Adipocyte (in vitro differentiated cells): ENCODE measurements around the gene LPAR1.

ENCODE experiments used
- DNase-seq: peaks from one replicate; pipeline ENCODE4 v3.0.0-alpha.2; 2015; ENCODE audit warnings: low read depth
- H3K27me3 ChIP-seq: replicated peaks from 2 replicates; pipeline ENCODE4 v1.7.0; 2013; ENCODE audit warnings: mild to moderate bottlenecking, low read length, moderate library complexity; ENCODE audit not compliant: control insufficient read depth, insufficient read depth
- H3K36me3 ChIP-seq: 2 replicates; pipeline ENCODE4 v1.7.0; 2013; ENCODE audit warnings: low read length, mild to moderate bottlenecking, moderate library complexity; ENCODE audit not compliant: control insufficient read depth, insufficient read depth, severe bottlenecking
- H3K4me1 ChIP-seq: 2 replicates; pipeline ENCODE4 v1.7.0; 2013; ENCODE audit warnings: mild to moderate bottlenecking, low read length, moderate library complexity; ENCODE audit not compliant: control insufficient read depth, insufficient read depth
- H3K4me3 ChIP-seq: 2 replicates; pipeline ENCODE4 v1.7.0; 2013; ENCODE audit warnings: mild to moderate bottlenecking, low read length, moderate library complexity
- H3K9ac ChIP-seq: 2 replicates; pipeline ENCODE4 v1.7.0; 2013; ENCODE audit warnings: mild to moderate bottlenecking, low read length, moderate library complexity
- H3K9me3 ChIP-seq: 2 replicates; pipeline ENCODE4 v1.7.0; 2013; ENCODE audit warnings: mild to moderate bottlenecking, low read length, moderate library complexity; ENCODE audit not compliant: control insufficient read depth

LPAR1 gene

DNA sequence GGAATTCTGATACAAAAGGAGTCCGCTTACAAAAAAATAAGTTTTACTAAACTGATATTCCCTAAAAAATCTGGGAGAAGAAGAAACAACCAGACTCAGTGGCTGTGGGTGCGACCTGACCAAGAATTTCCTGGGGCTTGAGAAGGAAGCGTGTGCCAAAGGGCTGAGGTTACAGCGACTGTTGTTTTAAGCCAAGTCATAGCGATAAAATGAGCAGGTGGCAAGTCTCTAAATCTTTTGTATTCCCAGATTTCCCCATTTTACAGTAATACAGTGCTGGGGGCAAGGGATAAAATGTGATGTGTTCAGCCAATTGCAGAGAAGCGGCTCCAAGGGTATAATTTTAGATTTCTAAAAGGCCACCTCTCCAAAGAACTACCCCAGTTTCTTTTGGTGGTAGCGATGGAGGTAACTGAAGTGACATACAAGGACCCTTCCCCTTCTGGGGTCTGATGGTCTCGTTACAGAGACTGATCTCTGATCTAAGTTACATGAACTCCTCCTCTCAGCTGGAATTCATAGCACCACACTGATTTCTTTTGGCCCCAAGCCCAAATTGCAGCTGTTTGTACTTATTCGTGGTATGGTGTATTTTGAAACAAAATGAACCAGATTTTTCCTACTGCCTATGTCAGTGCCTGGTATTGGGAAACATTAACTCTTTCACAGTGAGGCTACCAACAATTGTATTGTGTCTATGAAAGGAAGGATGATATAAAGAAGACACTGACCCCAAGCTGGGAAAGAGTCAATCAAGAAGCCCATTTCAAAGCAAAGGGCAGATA, 41.6 kb downstream of the LPAR1 start:
- H3K4me1 ChIP-seq = peaks cover 91% of the 10 kb centered on the region
- H3K9ac ChIP-seq = peak overlapping the region; percentile 45
- DNase-seq = peak; percentile 93
- no peaks in the 10 kb centered on the region for H3K9me3 ChIP-seq
- H3K36me3 ChIP-seq = no peaks in the 10 kb centered on the region
- H3K4me3 ChIP-seq = peak overlapping the region; percentile 57
- H3K27me3 ChIP-seq = no peaks in the 10 kb centered on the region

DNA sequence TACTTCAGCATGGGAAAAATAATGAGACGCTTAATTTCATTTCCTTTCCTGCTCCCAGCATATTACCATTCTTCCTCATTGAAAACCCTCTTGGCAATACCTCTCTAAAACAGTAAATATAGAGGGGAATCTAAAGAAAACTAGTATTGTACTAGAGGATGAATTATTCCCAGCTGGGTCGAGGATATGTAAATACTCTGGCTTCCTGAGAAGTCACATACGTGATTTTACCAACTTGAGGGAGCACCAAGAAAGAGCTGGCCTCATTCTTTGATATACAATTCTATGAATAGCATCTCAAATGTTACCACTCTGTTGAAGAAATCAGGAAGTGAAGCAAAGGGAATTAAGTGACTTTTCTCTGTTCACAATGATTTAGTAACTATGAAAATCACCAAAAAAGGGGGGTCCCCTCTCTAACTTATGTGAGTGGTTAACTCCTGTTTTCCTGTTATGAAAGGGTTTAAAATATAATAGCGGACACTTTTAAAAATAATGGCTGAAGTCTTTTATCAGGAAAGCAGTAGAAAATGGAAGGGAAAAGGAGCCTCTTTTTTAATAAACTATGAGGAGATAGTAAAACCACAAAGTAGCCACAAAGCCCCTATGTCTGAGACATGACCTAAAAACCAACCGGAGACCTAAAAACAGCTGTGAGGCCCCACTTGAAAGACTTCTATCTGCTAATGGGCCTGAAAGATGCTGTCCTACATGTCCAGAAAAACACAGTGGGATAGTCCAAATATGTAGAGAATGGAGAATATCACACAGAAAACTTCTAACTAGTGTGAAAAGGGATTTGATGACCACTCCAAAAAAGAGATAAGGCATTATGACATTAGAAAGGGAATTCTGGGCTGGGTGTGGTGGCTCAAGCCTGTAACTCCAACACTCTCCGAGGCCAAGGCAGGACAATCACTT, 42.6 kb downstream of the LPAR1 start:
- DNase-seq = peak; percentile 67
- Histone ChIP-seq H3K9me3 (no peaks in the 10 kb centered on the region), H3K4me3 (no peak overlapping the region), H3K27me3 (no peaks in the 10 kb centered on the region), H3K36me3 (peaks cover 3% of the 10 kb centered on the region), H3K4me1 (peaks cover 83% of the 10 kb centered on the region), H3K9ac (peak overlapping the region; percentile 30)

DNA sequence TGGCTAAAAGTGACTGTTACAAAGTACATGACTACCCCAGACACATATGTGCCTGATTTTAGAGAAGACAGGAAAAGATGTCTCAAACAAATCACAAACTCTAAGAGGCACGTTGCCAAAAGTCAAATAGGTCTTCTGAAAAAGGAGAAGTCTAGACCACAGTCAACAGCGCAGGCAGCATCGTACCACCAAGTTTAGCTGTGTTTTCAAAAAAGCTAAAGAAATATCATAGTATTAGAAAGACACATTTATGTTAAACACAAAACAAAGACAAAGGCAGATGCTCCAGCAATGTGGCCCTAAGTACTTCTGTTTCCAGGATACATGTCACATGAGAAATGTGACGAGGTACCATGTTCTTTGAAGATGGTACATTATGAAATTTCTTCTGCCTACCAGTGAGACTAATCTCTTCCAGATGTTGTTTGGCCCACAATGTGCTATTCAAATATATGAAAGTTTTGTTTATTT, 43.5 kb downstream of the LPAR1 start:
- Histone ChIP-seq H3K4me3 (no peak overlapping the region), H3K9me3 (no peaks in the 10 kb centered on the region), H3K9ac (peak overlapping the region; percentile 46), H3K36me3 (peaks cover 3% of the 10 kb centered on the region), H3K27me3 (no peaks in the 10 kb centered on the region), H3K4me1 (peaks cover 74% of the 10 kb centered on the region)
- peak; percentile 89 for DNase-seq

DNA sequence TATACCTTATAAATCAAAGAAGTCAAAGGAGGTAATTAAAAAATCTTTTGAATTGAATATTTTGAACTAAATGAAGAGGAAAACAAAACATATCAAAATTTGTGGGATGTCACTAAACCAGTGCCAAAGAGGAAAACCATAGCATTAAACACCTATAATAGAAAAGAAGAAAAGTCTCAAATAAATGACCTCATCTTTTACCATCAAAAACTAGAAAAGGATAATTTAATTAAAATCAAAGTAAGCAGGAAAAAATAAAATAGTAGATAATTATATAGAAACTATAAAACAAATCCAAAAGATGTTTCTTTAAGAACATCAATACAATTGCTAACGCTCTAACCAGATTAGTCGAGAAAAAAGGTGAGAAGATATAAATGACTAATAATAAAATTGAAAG, 47.8 kb downstream of the LPAR1 start:
- H3K36me3 ChIP-seq = peaks cover 3% of the 10 kb centered on the region
- H3K9ac ChIP-seq = no peak overlapping the region
- no peak for DNase-seq

DNA sequence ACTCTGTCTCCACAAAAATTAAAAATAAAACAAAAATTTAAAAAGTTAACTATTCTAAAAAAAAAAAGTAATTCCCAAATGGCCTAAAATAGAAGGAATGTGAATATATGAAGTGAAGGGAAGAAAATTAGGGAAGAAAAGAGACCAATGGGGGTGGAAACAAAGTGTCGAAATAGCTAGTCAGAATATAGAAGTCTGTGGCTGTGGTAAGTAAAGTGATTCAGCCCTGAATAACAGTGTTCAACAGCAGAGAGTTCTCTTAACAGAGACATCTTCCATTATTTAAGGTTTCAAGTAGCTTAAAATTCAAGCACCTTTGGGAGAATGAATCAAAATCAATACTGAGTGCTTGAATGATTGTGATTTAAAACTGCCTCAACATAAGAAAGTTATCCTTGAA, 51.7 kb downstream of the LPAR1 start:
- H3K27me3 ChIP-seq = no peaks in the 10 kb centered on the region
- peaks cover 5% of the 10 kb centered on the region for H3K9me3 ChIP-seq
- H3K36me3 ChIP-seq = peaks cover 3% of the 10 kb centered on the region
- peaks cover 13% of the 10 kb centered on the region for H3K4me1 ChIP-seq
- no peak for DNase-seq
- H3K9ac ChIP-seq = no peak overlapping the region
- no peak overlapping the region for H3K4me3 ChIP-seq

More for the DNA sequence above, 47.8 kb downstream of the LPAR1 start:
- no peak overlapping the region for H3K4me3 ChIP-seq
- peaks cover 35% of the 10 kb centered on the region for H3K4me1 ChIP-seq
- no peaks in the 10 kb centered on the region for H3K27me3 ChIP-seq
- peaks cover 5% of the 10 kb centered on the region for H3K9me3 ChIP-seq

DNA sequence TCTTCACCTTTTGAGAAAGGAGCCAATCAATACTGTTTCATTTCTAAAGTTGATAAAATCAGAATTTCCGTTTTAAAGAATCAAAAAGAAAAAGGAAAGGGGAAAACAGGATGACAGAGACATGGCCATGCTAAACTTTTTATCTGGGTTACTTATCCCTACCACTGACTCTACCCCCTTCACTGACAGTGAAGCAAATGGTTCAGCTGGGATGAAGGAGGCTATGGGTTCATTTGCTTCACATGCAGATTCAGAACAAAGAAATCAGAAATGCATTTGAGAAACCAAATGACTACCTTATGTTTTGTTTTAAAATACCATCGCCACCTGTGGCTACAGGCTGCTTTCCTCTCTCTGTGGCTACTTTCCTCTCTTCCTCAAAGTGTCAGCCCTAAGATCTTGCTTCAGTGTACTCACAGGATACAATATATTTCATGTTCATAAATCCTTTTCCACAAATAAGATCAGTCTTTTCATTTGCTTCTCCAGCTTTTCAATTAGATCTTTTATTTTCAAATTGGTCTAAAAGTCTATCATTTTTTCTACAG, 53.3 kb downstream of the LPAR1 start:
- no peak overlapping the region for H3K4me3 ChIP-seq
- no peak for DNase-seq
- peaks cover 13% of the 10 kb centered on the region for H3K4me1 ChIP-seq
- H3K9ac ChIP-seq = no peak overlapping the region
- peaks cover 5% of the 10 kb centered on the region for H3K9me3 ChIP-seq
- H3K27me3 ChIP-seq = no peaks in the 10 kb centered on the region
- H3K36me3 ChIP-seq = no peaks in the 10 kb centered on the region

DNA sequence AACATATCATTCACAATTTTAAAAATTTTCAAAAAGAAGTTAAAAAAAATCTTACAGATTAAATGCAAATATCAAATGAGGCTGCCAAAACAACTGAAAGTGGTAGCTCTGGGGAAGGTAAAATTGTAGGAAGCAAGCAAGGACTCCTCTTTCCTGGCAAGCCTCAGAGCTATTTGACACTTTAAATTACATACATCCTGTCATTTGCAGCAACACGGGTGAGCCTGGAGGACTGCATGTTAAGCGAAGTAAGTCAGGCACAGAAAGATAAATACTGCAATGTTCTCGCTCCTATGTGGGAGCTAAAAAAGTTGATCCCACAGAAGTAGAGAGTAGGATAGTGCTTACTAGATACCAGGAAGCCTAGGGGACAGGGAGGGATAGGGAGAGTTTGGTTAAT, 58.0 kb downstream of the LPAR1 start:
- Histone ChIP-seq H3K4me1 (peaks cover 47% of the 10 kb centered on the region), H3K36me3 (no peaks in the 10 kb centered on the region), H3K27me3 (no peaks in the 10 kb centered on the region), H3K4me3 (no peak overlapping the region), H3K9me3 (no peaks in the 10 kb centered on the region), H3K9ac (no peak overlapping the region)
- DNase-seq = no peak

DNA sequence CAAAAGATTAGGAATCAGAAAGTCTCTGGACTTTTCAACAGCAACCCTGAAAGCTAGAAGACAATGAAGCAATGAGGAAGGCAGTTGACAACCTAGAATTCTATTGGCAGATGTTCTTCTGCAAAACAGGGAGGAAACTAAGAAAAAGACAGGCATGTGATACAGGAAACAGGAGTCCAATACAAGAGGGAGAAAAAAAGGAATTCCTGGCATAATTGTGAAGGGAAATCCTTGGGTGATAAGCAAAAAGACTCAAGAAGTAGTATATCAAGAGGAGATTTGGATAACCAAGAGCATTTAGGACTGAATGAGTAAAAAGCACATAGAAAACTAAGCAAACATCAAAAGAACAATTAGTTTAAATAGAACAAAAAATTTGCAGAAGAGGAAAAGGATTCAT, 58.6 kb downstream of the LPAR1 start:
- H3K9ac ChIP-seq = no peak overlapping the region
- H3K9me3 ChIP-seq = no peaks in the 10 kb centered on the region
- H3K4me1 ChIP-seq = peaks cover 48% of the 10 kb centered on the region
- no peaks in the 10 kb centered on the region for H3K36me3 ChIP-seq
- no peaks in the 10 kb centered on the region for H3K27me3 ChIP-seq
- H3K4me3 ChIP-seq = no peak overlapping the region
- DNase-seq = no peak

DNA sequence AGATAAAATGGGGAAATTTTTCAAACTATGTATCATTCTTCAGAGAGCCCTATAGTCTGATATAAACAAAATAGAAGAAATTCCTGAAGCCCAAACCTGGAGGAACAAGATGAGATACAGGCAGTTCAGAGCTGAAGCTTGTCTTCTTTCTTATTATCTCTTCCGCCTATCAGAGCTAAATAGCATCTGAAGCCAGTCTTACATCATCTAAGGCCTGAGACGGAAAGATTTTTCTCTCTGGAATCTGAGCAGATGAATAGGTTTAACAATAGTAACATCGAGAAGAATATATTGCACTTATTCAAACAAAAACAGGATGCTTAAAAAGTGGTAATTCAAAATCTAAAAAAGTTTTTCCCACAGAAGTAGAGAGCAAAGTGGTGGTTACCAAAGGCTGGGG, 59.8 kb downstream of the LPAR1 start:
- H3K36me3 ChIP-seq = no peaks in the 10 kb centered on the region
- peaks cover 54% of the 10 kb centered on the region for H3K4me1 ChIP-seq
- H3K9ac ChIP-seq = no peak overlapping the region
- no peaks in the 10 kb centered on the region for H3K9me3 ChIP-seq
- no peaks in the 10 kb centered on the region for H3K27me3 ChIP-seq
- no peak overlapping the region for H3K4me3 ChIP-seq
- no peak for DNase-seq

DNA sequence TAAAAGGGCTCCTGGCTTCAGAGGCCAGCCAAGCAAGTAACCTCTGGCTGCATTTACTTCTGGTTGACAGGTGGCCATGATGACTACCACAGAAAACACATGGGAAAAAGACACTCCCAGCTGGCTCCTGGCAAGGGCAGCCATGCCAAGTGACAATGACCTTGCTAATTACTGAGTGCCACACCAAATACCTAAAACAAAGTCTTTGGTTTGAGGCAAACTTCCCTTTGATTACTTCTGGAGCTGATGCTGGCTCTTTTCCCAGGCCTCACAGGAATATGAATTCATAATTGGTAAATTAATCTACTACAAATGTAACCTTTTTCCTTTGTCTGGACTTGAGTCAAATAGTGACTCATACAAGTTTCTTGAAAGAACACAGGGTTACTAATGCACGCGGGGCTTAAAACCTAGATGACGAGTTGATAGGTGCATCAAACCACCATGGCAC, 61.0 kb downstream of the LPAR1 start:
- Histone ChIP-seq H3K4me1 (peaks cover 58% of the 10 kb centered on the region), H3K4me3 (peak overlapping the region; percentile 16), H3K36me3 (peaks cover 10% of the 10 kb centered on the region), H3K9me3 (no peaks in the 10 kb centered on the region), H3K9ac (no peak overlapping the region), H3K27me3 (no peaks in the 10 kb centered on the region)
- peak; percentile 70 for DNase-seq

DNA sequence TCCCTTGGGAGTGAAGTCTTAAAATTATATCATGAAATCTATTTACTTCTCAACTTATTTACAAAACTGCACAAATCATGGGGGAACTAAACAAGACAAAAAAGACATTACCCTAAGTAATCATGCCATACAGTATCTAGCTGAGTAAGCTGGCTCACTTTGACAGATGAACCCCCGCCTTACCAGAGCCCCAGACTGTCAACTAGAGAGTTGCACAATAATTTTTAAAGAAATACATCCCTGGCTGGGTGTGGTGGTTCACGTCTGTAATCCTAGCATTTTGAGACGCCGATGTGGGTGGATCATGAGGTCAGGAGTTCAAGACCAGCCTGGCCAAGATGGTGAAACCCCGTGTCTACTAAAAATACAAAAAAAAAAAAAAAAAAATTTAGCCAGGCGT, 62.3 kb downstream of the LPAR1 start:
- H3K9me3 ChIP-seq = no peaks in the 10 kb centered on the region
- DNase-seq = peak; percentile 52
- peaks cover 23% of the 10 kb centered on the region for H3K36me3 ChIP-seq

More for the DNA sequence above, 62.3 kb downstream of the LPAR1 start:
- Histone ChIP-seq H3K9ac (no peak overlapping the region), H3K4me3 (no peak overlapping the region), H3K27me3 (no peaks in the 10 kb centered on the region), H3K4me1 (peaks cover 68% of the 10 kb centered on the region)
